Measurements from ENCODE around the gene HS6ST3. TPM values are rescaled to one million over a fixed set of nuclear protein-coding genes. Genes with fewer than 3 reads are reported as not detected.
"Not testable (repeated sequence)": the region's sequence is repeated elsewhere in the genome, so short reads cannot be mapped to it uniquely, and the experiment has no call there.

HS6ST3 gene
- total RNA-seq, 1 donor from 2014 or later = under 0.01 TPM

- FAIRE-seq (no peak), DNase-seq (ENCODE audit: low read depth) (no peak)
- TF ChIP-seq CTCF (IDR thresholded peaks at IDR 0.05; ENCODE audit: insufficient read depth, low read length, severe bottlenecking) = no peak
- peak overlapping the region; percentile 33 for H3K4me3 ChIP-seq (ENCODE audit: low read depth, low read length)
- H3K27me3 ChIP-seq (ENCODE audit: control insufficient read depth, insufficient read depth, low read length) = peaks cover 20% of the 10 kb centered on the region
- no peaks in the 10 kb centered on the region for H3K36me3 ChIP-seq (ENCODE audit: control insufficient read depth, insufficient read depth, low read length)
Measured at GRCh38 chr13:96090240-96091101, 564 bp downstream of the HS6ST3 start.

- no peaks in the 10 kb centered on the region for H3K36me3 ChIP-seq (ENCODE audit: control insufficient read depth, insufficient read depth, low read length)
- no peak for TF ChIP-seq CTCF (IDR thresholded peaks at IDR 0.05; ENCODE audit: insufficient read depth, low read length, severe bottlenecking)
- FAIRE-seq (no peak), DNase-seq (ENCODE audit: low read depth) (no peak)
- H3K4me3 ChIP-seq (ENCODE audit: low read depth, low read length) = no peak overlapping the region
- H3K27me3 ChIP-seq (ENCODE audit: control insufficient read depth, insufficient read depth, low read length) = peaks cover 20% of the 10 kb centered on the region
Measured at GRCh38 chr13:96091164-96092117, 1.5 kb downstream of the HS6ST3 start.

- no peak for FAIRE-seq
Measured at GRCh38 chr13:96093296-96094006, 3.5 kb downstream of the HS6ST3 start.

GRCh38 chr13:96100457-96101220, 10.7 kb downstream of the HS6ST3 start:
- no peak for TF ChIP-seq CTCF (IDR thresholded peaks at IDR 0.05; ENCODE audit: insufficient read depth, low read length, severe bottlenecking)
- FAIRE-seq (no peak), DNase-seq (ENCODE audit: low read depth) (no peak)
- Histone ChIP-seq H3K36me3 (ENCODE audit: control insufficient read depth, insufficient read depth, low read length) (no peaks in the 10 kb centered on the region), H3K4me3 (ENCODE audit: low read depth, low read length) (no peak overlapping the region), H3K27me3 (ENCODE audit: control insufficient read depth, insufficient read depth, low read length) (no peaks in the 10 kb centered on the region)

More at GRCh38 chr13:96093296-96094006, 3.5 kb downstream of the HS6ST3 start:
- Histone ChIP-seq H3K36me3 (ENCODE audit: control insufficient read depth, insufficient read depth, low read length) (no peaks in the 10 kb centered on the region), H3K27me3 (ENCODE audit: control insufficient read depth, insufficient read depth, low read length) (peaks cover 18% of the 10 kb centered on the region), H3K4me3 (ENCODE audit: low read depth, low read length) (no peak overlapping the region)
- DNase-seq (ENCODE audit: low read depth) = peak; percentile 64
- no peak for TF ChIP-seq CTCF (IDR thresholded peaks at IDR 0.05; ENCODE audit: insufficient read depth, low read length, severe bottlenecking)

GRCh38 chr13:96104516-96104915, 14.6 kb downstream of the HS6ST3 start:
- DNase-seq (ENCODE audit: low read depth) (peak; percentile 18), FAIRE-seq (no peak)
- TF ChIP-seq CTCF (IDR thresholded peaks at IDR 0.05; ENCODE audit: insufficient read depth, low read length, severe bottlenecking) = no peak
- Histone ChIP-seq H3K4me3 (ENCODE audit: low read depth, low read length) (no peak overlapping the region), H3K36me3 (ENCODE audit: control insufficient read depth, insufficient read depth, low read length) (no peaks in the 10 kb centered on the region), H3K27me3 (ENCODE audit: control insufficient read depth, insufficient read depth, low read length) (no peaks in the 10 kb centered on the region)

- not testable (repeated sequence) for H3K27me3 ChIP-seq (ENCODE audit: control insufficient read depth, insufficient read depth, low read length); DNase-seq (ENCODE audit: low read depth); H3K36me3 ChIP-seq (ENCODE audit: control insufficient read depth, insufficient read depth, low read length); FAIRE-seq; H3K4me3 ChIP-seq (ENCODE audit: low read depth, low read length)
Measured at GRCh38 chr13:96108072-96108471, 18.2 kb downstream of the HS6ST3 start.

Data from bronchial epithelial cell (primary cell).